Measurements from ENCODE around the gene XRCC6. TPM values are rescaled to one million over a fixed set of nuclear protein-coding genes. Genes with fewer than 3 reads are reported as not detected.
"Not testable (repeated sequence)": the region's sequence is repeated elsewhere in the genome, so short reads cannot be mapped to it uniquely, and the experiment has no call there.

The XRCC6 gene
- total RNA-seq, 1 experiment from 2014 or later: 681 TPM

GRCh38 chr22:41668971-41669911 lies 48.1 kb downstream of the XRCC6 start:
- in situ Hi-C loops (cut with HindIII; ENCODE audit: low pct_unique_long_range_greater_than_20kb, low sequenced_read_pairs): no loop called here

GRCh38 chr22:41672096-41672495 lies 51.0 kb downstream of the XRCC6 start:
- in situ Hi-C loops (cut with HindIII; ENCODE audit: low pct_unique_long_range_greater_than_20kb, low sequenced_read_pairs): not testable (repeated sequence)
- peak; percentile 87 for DNase-seq (ENCODE audit: low read depth)

More at GRCh38 chr22:41668971-41669911, 48.1 kb downstream of the XRCC6 start:
- peak; percentile 85 for DNase-seq (ENCODE audit: low read depth)

- in situ Hi-C loops (cut with HindIII; ENCODE audit: low pct_unique_long_range_greater_than_20kb, low sequenced_read_pairs): no loop called here
- DNase-seq (ENCODE audit: low read depth): no peak
These were observed 51.9 kb downstream of the XRCC6 start for GRCh38 chr22:41672780-41673509.

- no peak for DNase-seq (ENCODE audit: low read depth)
- in situ Hi-C loops (cut with HindIII; ENCODE audit: low pct_unique_long_range_greater_than_20kb, low sequenced_read_pairs): no loop called here
These were observed 53.8 kb downstream of the XRCC6 start for GRCh38 chr22:41674846-41675340.

- in situ Hi-C loops (cut with HindIII; ENCODE audit: low pct_unique_long_range_greater_than_20kb, low sequenced_read_pairs): no loop called here
- no peak for DNase-seq (ENCODE audit: low read depth)
These were observed 55.0 kb downstream of the XRCC6 start for GRCh38 chr22:41676134-41676533.

- peak; percentile 58 for DNase-seq (ENCODE audit: low read depth)
- in situ Hi-C loops (cut with HindIII; ENCODE audit: low pct_unique_long_range_greater_than_20kb, low sequenced_read_pairs): no loop called here
These were observed 60.5 kb downstream of the XRCC6 start for GRCh38 chr22:41681616-41682015.

- DNase-seq (ENCODE audit: low read depth): peak; percentile 86
- in situ Hi-C loops (cut with HindIII; ENCODE audit: low pct_unique_long_range_greater_than_20kb, low sequenced_read_pairs): no loop called here
These were observed 61.1 kb downstream of the XRCC6 start for GRCh38 chr22:41682033-41682807.

- in situ Hi-C loops (cut with HindIII; ENCODE audit: low pct_unique_long_range_greater_than_20kb, low sequenced_read_pairs): no loop called here
These were observed 62.0 kb downstream of the XRCC6 start for GRCh38 chr22:41683052-41683451.

GRCh38 chr22:41683616-41684015 lies 62.5 kb downstream of the XRCC6 start:
- no peak for DNase-seq (ENCODE audit: low read depth)
- in situ Hi-C loops (cut with HindIII; ENCODE audit: low pct_unique_long_range_greater_than_20kb, low sequenced_read_pairs): no loop called here

More at GRCh38 chr22:41683052-41683451, 62.0 kb downstream of the XRCC6 start:
- DNase-seq (ENCODE audit: low read depth): no peak

- DNase-seq (ENCODE audit: low read depth): no peak
- in situ Hi-C loops (cut with HindIII; ENCODE audit: low pct_unique_long_range_greater_than_20kb, low sequenced_read_pairs): no loop called here
These were observed 63.1 kb downstream of the XRCC6 start for GRCh38 chr22:41684194-41684593.

- DNase-seq (ENCODE audit: low read depth); in situ Hi-C loops (cut with HindIII; ENCODE audit: low pct_unique_long_range_greater_than_20kb, low sequenced_read_pairs): not testable (repeated sequence)
These were observed 65.8 kb downstream of the XRCC6 start for GRCh38 chr22:41686890-41687289.

- DNase-seq (ENCODE audit: low read depth): peak; percentile 51
These were observed 66.8 kb downstream of the XRCC6 start for GRCh38 chr22:41687901-41688364.

GRCh38 chr22:41688365-41689211 lies 67.5 kb downstream of the XRCC6 start, which contains the start of gene SNU13:
SNU13 (minus strand) TSS chr22:41688867; CDS start chr22:41688796, 71 bp downstream.
- peak; percentile 87 for DNase-seq (ENCODE audit: low read depth)
- in situ Hi-C loops (cut with HindIII; ENCODE audit: low pct_unique_long_range_greater_than_20kb, low sequenced_read_pairs): no loop called here

More at GRCh38 chr22:41687901-41688364, 66.8 kb downstream of the XRCC6 start:
- in situ Hi-C loops (cut with HindIII; ENCODE audit: low pct_unique_long_range_greater_than_20kb, low sequenced_read_pairs): no loop called here

GRCh38 chr22:41690476-41690875 lies 69.4 kb downstream of the XRCC6 start:
- no peak for DNase-seq (ENCODE audit: low read depth)
- in situ Hi-C loops (cut with HindIII; ENCODE audit: low pct_unique_long_range_greater_than_20kb, low sequenced_read_pairs): no loop called here

- in situ Hi-C loops (cut with HindIII; ENCODE audit: low pct_unique_long_range_greater_than_20kb, low sequenced_read_pairs): no loop called here
- no peak for DNase-seq (ENCODE audit: low read depth)
These were observed 74.1 kb downstream of the XRCC6 start for GRCh38 chr22:41695211-41695610.

GRCh38 chr22:41696703-41697102 lies 75.6 kb downstream of the XRCC6 start:
- in situ Hi-C loops (cut with HindIII; ENCODE audit: low pct_unique_long_range_greater_than_20kb, low sequenced_read_pairs): no loop called here

GRCh38 chr22:41697126-41697775 lies 76.2 kb downstream of the XRCC6 start:
- peak; percentile 88 for DNase-seq (ENCODE audit: low read depth)
- in situ Hi-C loops (cut with HindIII; ENCODE audit: low pct_unique_long_range_greater_than_20kb, low sequenced_read_pairs): no loop called here

More at GRCh38 chr22:41696703-41697102, 75.6 kb downstream of the XRCC6 start:
- no peak for DNase-seq (ENCODE audit: low read depth)
